Fibroblast of villous mesenchyme (primary cell): ENCODE results near the gene CDK13. TPM values are rescaled to one million over a fixed set of nuclear protein-coding genes. Genes with fewer than 3 reads are reported as not detected.

ENCODE experiments used
- DNase-seq: peaks from one replicate; pipeline ENCODE4 v3.0.0-alpha.2; 2010; ENCODE audit warnings: low read depth
- H3K4me3 ChIP-seq: 2 replicates; pipeline ENCODE4 v1.5.1; 2011; ENCODE audit warnings: low read depth, mild to moderate bottlenecking, low read length
- CTCF ChIP-seq: IDR thresholded peaks from 2 replicates; pipeline ENCODE4 v1.5.1; 2012; ENCODE audit warnings: low read depth, mild to moderate bottlenecking, low read length; ENCODE audit not compliant: insufficient read depth
- total RNA-seq: library from RNA; depleted of rRNA; stranded (reverse); fragments of >200 nt; gene quantifications from 2 replicates; pipeline ENCODE4 v1.2.3, GENCODE V29; 2012

Gene CDK13
- total RNA-seq, 1 donor = 82.5 TPM

- DNase-seq = no peak
- no peak for TF ChIP-seq CTCF
- H3K4me3 ChIP-seq = no peak overlapping the region
These were observed 53.5 kb downstream of the CDK13 start for GRCh38 chr7:40003597-40003996.

GRCh38 chr7:40008223-40008815 lies 58.3 kb downstream of the CDK13 start:
- H3K4me3 ChIP-seq = no peak overlapping the region
- no peak for TF ChIP-seq CTCF
- DNase-seq = peak; percentile 60

- no peak for TF ChIP-seq CTCF
- no peak overlapping the region for H3K4me3 ChIP-seq
- no peak for DNase-seq
These were observed 59.2 kb downstream of the CDK13 start for GRCh38 chr7:40009301-40009700.

- no peak for DNase-seq
- H3K4me3 ChIP-seq = no peak overlapping the region
- TF ChIP-seq CTCF = no peak
These were observed 64.3 kb downstream of the CDK13 start for GRCh38 chr7:40014376-40014775.

- no peak for TF ChIP-seq CTCF
- no peak overlapping the region for H3K4me3 ChIP-seq
- peak; percentile 34 for DNase-seq
These were observed 65.8 kb downstream of the CDK13 start for GRCh38 chr7:40015790-40016296.

GRCh38 chr7:40019558-40019957 lies 69.5 kb downstream of the CDK13 start:
- no peak for TF ChIP-seq CTCF
- no peak overlapping the region for H3K4me3 ChIP-seq
- no peak for DNase-seq

GRCh38 chr7:40024048-40024447 lies 74.0 kb downstream of the CDK13 start:
- H3K4me3 ChIP-seq = no peak overlapping the region
- DNase-seq = no peak
- no peak for TF ChIP-seq CTCF
